CD14-positive monocyte (primary cell): ENCODE data around the gene AOAH. TPM values are rescaled to one million over a fixed set of nuclear protein-coding genes. Genes with fewer than 3 reads are reported as not detected.

Experiments used
- DNase-seq, 3 donors: peaks; one replicate each; pipeline ENCODE4 v3.0.0-alpha.2; 2011 to 2022
- H2AFZ ChIP-seq: 2 replicates; pipeline ENCODE4 v1.6.0; 2012; ENCODE audit warnings: mild to moderate bottlenecking, low read depth, low read length, inconsistent platforms; ENCODE audit not compliant: insufficient read depth, poor library complexity, severe bottlenecking
- H3K27ac ChIP-seq, 2 donors: 1 replicate in 1 of 2; 2 replicates in 1 of 2; pipeline ENCODE4 v1.5.1; 2012 to 2013; ENCODE audit warnings: low read length in 2 of 2, control low read depth in 1 of 2, inconsistent platforms in 1 of 2, low read depth in 1 of 2, mild to moderate bottlenecking in 1 of 2
- H3K27me3 ChIP-seq, 2 donors: one replicate each; pipeline versions ENCODE4 v1.6.0 to v1.6.1; 2011 to 2013; ENCODE audit warnings: low read length in 2 of 2; ENCODE audit not compliant: control insufficient read depth in 2 of 2, insufficient read depth in 2 of 2
- H3K36me3 ChIP-seq, 2 donors: replicated peaks in 1 of 2; 1 replicate in 1 of 2; 2 replicates in 1 of 2; pipeline versions ENCODE4 v1.5.1 to v1.6.1; 2012 to 2013; ENCODE audit warnings: low read length in 2 of 2, control low read depth in 1 of 2, inconsistent platforms in 1 of 2, mild to moderate bottlenecking in 1 of 2; ENCODE audit not compliant: insufficient read depth in 2 of 2, control insufficient read depth in 1 of 2
- H3K4me1 ChIP-seq, 2 donors: 1 replicate in 1 of 2; 2 replicates in 1 of 2; pipeline versions ENCODE4 v1.5.1 to v1.6.1; 2012 to 2013; ENCODE audit warnings: low read length in 2 of 2, control low read depth in 1 of 2, inconsistent platforms in 1 of 2, mild to moderate bottlenecking in 1 of 2, moderate library complexity in 1 of 2; ENCODE audit not compliant: insufficient read depth in 2 of 2, control insufficient read depth in 1 of 2
- H3K4me2 ChIP-seq: replicated peaks from 2 replicates; pipeline ENCODE3; 2012; ENCODE audit warnings: low read length, moderate library complexity, mild to moderate bottlenecking; ENCODE audit not compliant: poor library complexity, severe bottlenecking; ENCODE audit errors: extremely low read depth
- H3K4me3 ChIP-seq, 3 experiments: fragments of 200-600 bp in 1 of 3; sonication (generic) in 1 of 3; replicated peaks in 1 of 3; 1 replicate in 2 of 3; 2 replicates in 1 of 3; pipeline ENCODE4 v1.5.1; 2011 to 2013; ENCODE audit warnings: low read length in 3 of 3, mild to moderate bottlenecking in 3 of 3, control low read depth in 2 of 3, low read depth in 2 of 3, inconsistent platforms in 1 of 3, moderate library complexity in 1 of 3
- H3K79me2 ChIP-seq: 2 replicates; pipeline ENCODE4 v1.6.0; 2012; ENCODE audit warnings: mild to moderate bottlenecking, control low read depth, inconsistent platforms, low read length, moderate library complexity; ENCODE audit not compliant: insufficient read depth
- H3K9ac ChIP-seq: 2 replicates; pipeline ENCODE4 v1.6.0; 2017; ENCODE audit warnings: low read length, mild to moderate bottlenecking; ENCODE audit not compliant: insufficient read depth, poor library complexity, severe bottlenecking
- H3K9me3 ChIP-seq, 2 donors: replicated peaks in 1 of 2; 1 replicate in 1 of 2; 2 replicates in 1 of 2; pipeline versions ENCODE4 v1.5.1 to v1.6.1; 2012 to 2013; ENCODE audit warnings: low read length in 2 of 2, control low read depth in 1 of 2; ENCODE audit not compliant: control insufficient read depth in 1 of 2, insufficient read depth in 1 of 2
- H4K20me1 ChIP-seq: 2 replicates; pipeline ENCODE4 v1.6.0; 2012; ENCODE audit warnings: mild to moderate bottlenecking, low read length, control low read depth, moderate library complexity; ENCODE audit not compliant: insufficient read depth
- H3K27ac Mint-ChIP-seq, 7 donors: one replicate each; pipeline ENCODE4 v1.8.0; 2020; ENCODE audit warnings: mild to moderate bottlenecking in 7 of 7, mixed read lengths in 7 of 7, moderate library complexity in 6 of 7, inconsistent platforms in 2 of 7
- H3K27me3 Mint-ChIP-seq, 3 donors: one replicate each; pipeline ENCODE4 v1.8.0; 2021 to 2022; ENCODE audit warnings: low read depth in 3 of 3, mild to moderate bottlenecking in 3 of 3, mixed read lengths in 3 of 3, moderate library complexity in 3 of 3, inconsistent platforms in 1 of 3
- H3K36me3 Mint-ChIP-seq, 2 donors: one replicate each; pipeline ENCODE4 v1.8.0; 2020; ENCODE audit warnings: mixed read lengths in 2 of 2, inconsistent platforms in 1 of 2, mild to moderate bottlenecking in 1 of 2
- H3K4me1 Mint-ChIP-seq: one replicate; pipeline ENCODE4 v1.8.0; 2020; ENCODE audit warnings: mild to moderate bottlenecking, mixed read lengths
- H3K4me3 Mint-ChIP-seq, 2 donors: one replicate each; pipeline ENCODE4 v1.8.0; 2020; ENCODE audit warnings: mild to moderate bottlenecking in 2 of 2, mixed read lengths in 2 of 2, moderate library complexity in 1 of 2
- H3K9me3 Mint-ChIP-seq, 7 donors: one replicate each; pipeline ENCODE4 v1.8.0; 2020 to 2022; ENCODE audit warnings: mixed read lengths in 7 of 7, mild to moderate bottlenecking in 6 of 7, moderate library complexity in 6 of 7, inconsistent platforms in 2 of 7
- CTCF ChIP-seq: fragments of 200-600 bp; IDR thresholded peaks from one replicate; pipeline ENCODE4 v1.8.0; 2022; ENCODE audit warnings: antibody characterized with exemption, mild to moderate bottlenecking
- WGBS: methylation state at CpG from one replicate; pipeline ENCODE4 v1.1.5; 2013; ENCODE audit warnings: missing lambda C conversion rate; ENCODE audit not compliant: insufficient coverage; 5-methylcytosine and 5-hydroxymethylcytosine counted together
- intact Hi-C, 2 donors: fragments of 100-400 bp; cut with micrococcal nuclease; formaldehyde crosslinking; loops; one replicate each; pipeline versions ENCODE4 v1.15.0 to v1.15.1; 2023
- polyA plus RNA-seq, 3 donors: library from polyadenylated mRNA; depleted of rRNA in 1 of 3; unstranded in 2 of 3; stranded (reverse) in 1 of 3; fragments of 300-500 nt in 2 of 3; fragments of >200 nt in 1 of 3; fragmentation: Illumina TruSeq in 2 of 3; gene quantifications; 1 replicate in 2 of 3; 2 replicates in 1 of 3; pipeline ENCODE4 v1.2.3, GENCODE V29; 2012 to 2021

Gene AOAH
- polyA plus RNA-seq, 3 donors: 305 to 467 (median 349) TPM

GRCh38 chr7:36653008-36653662 is 71.2 kb downstream of the AOAH start:
- peak overlapping the region in 1 of 7 donors; percentile 52 for H3K27ac Mint-ChIP-seq
- Histone ChIP-seq H3K4me3 (no peak overlapping the region), H3K4me2 (no peak overlapping the region), H3K27me3 (no peaks in the 10 kb centered on the region), H3K36me3 (peaks cover 95 to 100% of the 10 kb centered on the region in 2 donors), H3K4me1 (peaks cover 11 to 15% of the 10 kb centered on the region in 2 donors), H3K27ac (peak overlapping the region; percentile 8 to 55), H3K9me3 (no peaks in the 10 kb centered on the region), H4K20me1 (peaks cover 100% of the 10 kb centered on the region), H2AFZ (no peak overlapping the region), H3K9ac (no peak overlapping the region), H3K79me2 (peaks cover 26% of the 10 kb centered on the region)
- H3K27me3 Mint-ChIP-seq: no peaks in the 10 kb centered on the region
- H3K4me1 Mint-ChIP-seq: peaks cover 27% of the 10 kb centered on the region
- intact Hi-C loops: no loop called here
- no peak overlapping the region for H3K4me3 Mint-ChIP-seq
- peaks cover 0 to 2% (median 0%) of the 10 kb centered on the region in 7 donors for H3K9me3 Mint-ChIP-seq
- no peak for DNase-seq
- H3K36me3 Mint-ChIP-seq: peaks cover 85 to 97% of the 10 kb centered on the region in 2 donors
- no peak for TF ChIP-seq CTCF
- 100% methylated on average over 1 of the region's 3 CpGs for WGBS

- Histone ChIP-seq H3K27ac (peak overlapping the region in 1 of 2 donors; percentile 43), H3K4me2 (no peak overlapping the region), H2AFZ (no peak overlapping the region), H4K20me1 (peaks cover 100% of the 10 kb centered on the region), H3K4me3 (no peak overlapping the region), H3K9me3 (no peaks in the 10 kb centered on the region), H3K36me3 (peaks cover 94 to 100% of the 10 kb centered on the region in 2 donors), H3K9ac (no peak overlapping the region), H3K4me1 (peaks cover 4 to 9% of the 10 kb centered on the region in 2 donors), H3K27me3 (no peaks in the 10 kb centered on the region), H3K79me2 (peaks cover 26% of the 10 kb centered on the region)
- no peak for DNase-seq
- intact Hi-C loops: no loop called here
- Mint-ChIP-seq H3K27ac (peak overlapping the region in 3 of 7 donors; percentile 1 to 77 (median 55)), H3K9me3 (peaks cover 0 to 2% (median 0%) of the 10 kb centered on the region in 7 donors), H3K36me3 (peaks cover 83 to 97% of the 10 kb centered on the region in 2 donors), H3K4me3 (no peak overlapping the region), H3K4me1 (peaks cover 23% of the 10 kb centered on the region), H3K27me3 (no peaks in the 10 kb centered on the region)
- TF ChIP-seq CTCF: no peak
- WGBS: 98% methylated on average over 4 of the region's 5 CpGs
Measured at GRCh38 chr7:36652431-36652830, 71.9 kb downstream of the AOAH start.
